NCI-H2227 treated with DMSO at 0.1 percent for 48 hours (cell line): ENCODE results near the gene HBB.

Experiments
- DNase-seq: peaks from one replicate; lab custom pipeline; 2025; lab: John Stamatoyannopoulos, UW

HBB gene

GRCh38 chr11:5227681-5228080 lies 810 bp upstream of the HBB start:
- no peak for DNase-seq

GRCh38 chr11:5225480-5225871 lies 1.4 kb downstream of the HBB start:
- DNase-seq = no peak

- no peak for DNase-seq
Measured at GRCh38 chr11:5224538-5225479, 2.1 kb downstream of the HBB start.

- DNase-seq = no peak
Measured at GRCh38 chr11:5223686-5224085, 3.2 kb downstream of the HBB start.

- DNase-seq = no peak
Measured at GRCh38 chr11:5223146-5223545, 3.7 kb downstream of the HBB start.

GRCh38 chr11:5210376-5210885 lies 16.4 kb downstream of the HBB start:
- no peak for DNase-seq

- DNase-seq = no peak
Measured at GRCh38 chr11:5204787-5205186, 22.1 kb downstream of the HBB start.

- DNase-seq = no peak
Measured at GRCh38 chr11:5203366-5203765, 23.5 kb downstream of the HBB start.

- no peak for DNase-seq
Measured at GRCh38 chr11:5200582-5200981, 26.3 kb downstream of the HBB start, which contains the start of gene OR51V1. Gene OR51V1 (minus strand): TSS chr11:5200682. CDS start chr11:5200682, 0 bp downstream.

- DNase-seq = no peak
Measured at GRCh38 chr11:5198285-5198684, 28.6 kb downstream of the HBB start.

GRCh38 chr11:5197536-5197935 lies 29.3 kb downstream of the HBB start:
- no peak for DNase-seq

GRCh38 chr11:5196731-5197130 lies 30.1 kb downstream of the HBB start:
- DNase-seq = no peak

- DNase-seq = no peak
Measured at GRCh38 chr11:5196067-5196466, 30.8 kb downstream of the HBB start.

- no peak for DNase-seq
Measured at GRCh38 chr11:5192738-5193137, 34.1 kb downstream of the HBB start.

GRCh38 chr11:5188201-5188600 lies 38.7 kb downstream of the HBB start:
- DNase-seq = no peak

GRCh38 chr11:5178046-5178837 lies 48.6 kb downstream of the HBB start:
- no peak for DNase-seq
